GM12872 (cell line): ENCODE data around the gene ANTXR1.

Source experiments
- CTCF ChIP-seq: IDR thresholded peaks from 3 replicates; pipeline ENCODE4 v1.5.1; 2011; ENCODE audit warnings: low read depth, mild to moderate bottlenecking, low read length, moderate library complexity; ENCODE audit not compliant: insufficient read depth

Gene ANTXR1

GRCh38 chr2:69036926-69037325, 23.9 kb downstream of the ANTXR1 start:
- TF ChIP-seq CTCF = no peak

GRCh38 chr2:69041214-69041613, 28.2 kb downstream of the ANTXR1 start:
- no peak for TF ChIP-seq CTCF

GRCh38 chr2:69043736-69044400, 30.9 kb downstream of the ANTXR1 start:
- no peak for TF ChIP-seq CTCF

GRCh38 chr2:69046221-69046662, 33.3 kb downstream of the ANTXR1 start:
- no peak for TF ChIP-seq CTCF

- TF ChIP-seq CTCF = no peak
These were observed 34.7 kb downstream of the ANTXR1 start for GRCh38 chr2:69047625-69048145.

GRCh38 chr2:69050802-69051201, 37.8 kb downstream of the ANTXR1 start:
- no peak for TF ChIP-seq CTCF

- TF ChIP-seq CTCF = no peak
These were observed 40.5 kb downstream of the ANTXR1 start for GRCh38 chr2:69053416-69053965.
